ENCODE data around the gene IDS.
"Not testable (repeated sequence)": the region's sequence is repeated elsewhere in the genome, so short reads cannot be mapped to it uniquely, and the experiment has no call there.

Gene IDS

DNA sequence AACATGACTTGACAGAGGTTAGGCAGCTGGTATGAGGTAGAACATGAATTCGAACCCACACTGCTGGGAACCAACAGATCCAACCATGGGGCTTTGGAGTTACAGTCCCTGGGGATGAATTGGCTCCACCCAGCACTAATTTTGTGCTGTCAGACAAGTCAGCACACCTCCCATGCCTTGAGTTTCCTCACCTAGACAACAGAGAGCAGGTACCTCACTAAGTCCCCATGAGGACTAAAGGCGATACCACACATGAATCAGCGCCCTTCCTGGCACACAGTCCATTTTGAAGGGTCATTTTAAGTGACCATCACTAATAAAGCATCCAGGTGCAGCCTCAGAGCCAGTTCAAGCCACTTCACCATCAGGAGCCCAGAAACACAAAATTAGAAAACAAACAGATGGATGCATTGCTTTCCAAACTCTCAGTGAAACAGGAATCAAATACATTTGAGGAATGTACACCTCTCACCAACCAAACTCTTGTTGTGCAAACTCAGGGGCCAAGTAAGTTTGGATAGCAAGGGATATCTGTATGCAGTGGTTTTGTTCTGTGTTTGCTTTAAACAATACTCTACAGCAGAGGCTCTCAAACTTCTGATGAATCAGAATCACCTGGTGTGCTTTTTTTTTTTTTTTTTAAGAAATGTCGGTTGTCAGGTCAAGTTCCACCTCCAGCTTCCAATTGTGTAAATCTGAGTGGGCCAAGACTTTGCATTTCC, 10.1 kb downstream of the IDS start:
- no peaks in the 10 kb centered on the region for H3K9me3 ChIP-seq (replicated peaks; ENCODE audit: low read length)
- H3K4me2 ChIP-seq (ENCODE audit: low read length) = no peak overlapping the region
- H3K4me3 ChIP-seq (ENCODE audit: low read length) = no peak overlapping the region
- no peaks in the 10 kb centered on the region for H3K27me3 ChIP-seq (ENCODE audit: control insufficient read depth, insufficient read depth, low read length)
- H3K9ac ChIP-seq (ENCODE audit: low read depth, low read length) = no peak overlapping the region
- H3K4me1 ChIP-seq (ENCODE audit: control insufficient read depth, insufficient read depth, low read length) = peaks cover 21% of the 10 kb centered on the region
- peaks cover 47% of the 10 kb centered on the region for H3K36me3 ChIP-seq (ENCODE audit: insufficient read depth, low read length)

DNA sequence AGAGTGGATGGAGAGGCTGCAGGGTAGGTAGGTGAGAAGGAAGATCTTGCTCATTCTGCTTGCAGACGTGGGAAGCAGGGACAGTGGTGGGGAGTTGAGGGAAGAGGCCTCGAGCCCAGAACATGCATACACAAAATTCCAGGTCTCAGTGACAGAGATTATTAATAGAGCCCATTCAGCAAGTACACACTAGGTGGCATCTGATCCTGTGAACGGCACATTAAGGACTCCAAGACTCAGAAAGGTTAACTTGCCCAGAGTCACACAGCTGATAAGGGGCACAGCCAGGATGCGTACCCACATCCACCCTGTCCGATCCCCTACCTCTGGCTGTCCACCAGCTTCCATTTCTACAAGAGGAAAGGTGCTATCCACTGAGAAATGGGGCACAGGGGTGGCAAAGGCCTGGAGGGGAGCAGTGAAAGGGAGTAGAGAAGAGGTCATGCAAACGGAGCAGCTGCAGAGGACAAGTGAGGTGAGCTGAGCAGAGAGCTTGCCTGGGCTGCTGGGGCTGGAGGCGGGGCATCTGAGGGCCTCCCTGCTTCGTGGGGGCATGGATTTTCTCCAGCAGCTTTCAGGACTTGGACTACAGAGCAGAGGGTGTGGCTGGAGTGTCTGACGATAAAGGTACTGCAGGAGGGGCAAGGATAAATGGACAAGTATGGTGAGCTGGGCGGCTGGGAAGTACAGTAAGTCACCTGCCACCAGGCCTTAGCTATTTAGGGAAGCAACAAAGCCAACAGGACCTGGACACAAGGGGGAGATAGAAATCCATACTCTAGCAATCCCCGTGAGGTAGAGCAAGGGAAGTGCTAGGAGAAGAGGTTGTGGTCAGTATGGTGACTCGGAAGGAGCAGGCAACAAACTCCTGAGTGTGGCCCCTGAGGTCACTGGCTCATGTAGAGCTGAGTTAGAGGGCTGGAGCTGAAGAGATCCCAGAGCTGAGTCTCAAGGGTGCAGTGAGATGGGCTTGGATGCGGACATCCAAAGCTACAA, 11.2 kb downstream of the IDS start:
- Histone ChIP-seq H3K9me3 (replicated peaks; ENCODE audit: low read length) (no peaks in the 10 kb centered on the region), H3K36me3 (ENCODE audit: insufficient read depth, low read length) (peaks cover 46% of the 10 kb centered on the region), H3K4me2 (ENCODE audit: low read length) (no peak overlapping the region), H3K9ac (ENCODE audit: low read depth, low read length) (no peak overlapping the region), H3K4me1 (ENCODE audit: control insufficient read depth, insufficient read depth, low read length) (peaks cover 21% of the 10 kb centered on the region), H3K4me3 (ENCODE audit: low read length) (no peak overlapping the region), H3K27me3 (ENCODE audit: control insufficient read depth, insufficient read depth, low read length) (no peaks in the 10 kb centered on the region)

DNA sequence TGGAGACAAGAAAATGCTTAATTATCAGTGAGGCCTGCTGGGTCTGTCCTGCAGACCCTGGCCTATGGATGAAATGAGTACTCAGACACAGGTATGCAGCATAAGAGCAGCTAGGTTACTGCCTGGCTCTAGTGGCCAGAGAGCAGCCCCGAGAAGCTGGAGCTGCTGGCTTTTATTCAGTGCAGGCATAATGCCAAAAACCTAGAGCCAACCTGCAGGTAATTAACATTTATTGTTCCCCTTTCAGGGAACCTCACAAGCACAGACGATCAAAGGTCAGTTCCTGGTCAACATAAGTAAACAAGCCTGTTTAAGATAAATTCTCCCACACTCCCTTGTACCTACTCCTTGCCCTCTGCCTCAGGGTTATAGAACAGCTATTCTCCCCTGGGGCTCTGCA, 13.3 kb downstream of the IDS start:
- H3K9me3 ChIP-seq (replicated peaks; ENCODE audit: low read length) = no peaks in the 10 kb centered on the region
- H3K4me2 ChIP-seq (ENCODE audit: low read length) = no peak overlapping the region
- H3K27me3 ChIP-seq (ENCODE audit: control insufficient read depth, insufficient read depth, low read length) = no peaks in the 10 kb centered on the region
- no peak overlapping the region for H3K4me3 ChIP-seq (ENCODE audit: low read length)
- no peak overlapping the region for H3K9ac ChIP-seq (ENCODE audit: low read depth, low read length)
- H3K4me1 ChIP-seq (ENCODE audit: control insufficient read depth, insufficient read depth, low read length) = peaks cover 13% of the 10 kb centered on the region
- H3K36me3 ChIP-seq (ENCODE audit: insufficient read depth, low read length) = peaks cover 44% of the 10 kb centered on the region

DNA sequence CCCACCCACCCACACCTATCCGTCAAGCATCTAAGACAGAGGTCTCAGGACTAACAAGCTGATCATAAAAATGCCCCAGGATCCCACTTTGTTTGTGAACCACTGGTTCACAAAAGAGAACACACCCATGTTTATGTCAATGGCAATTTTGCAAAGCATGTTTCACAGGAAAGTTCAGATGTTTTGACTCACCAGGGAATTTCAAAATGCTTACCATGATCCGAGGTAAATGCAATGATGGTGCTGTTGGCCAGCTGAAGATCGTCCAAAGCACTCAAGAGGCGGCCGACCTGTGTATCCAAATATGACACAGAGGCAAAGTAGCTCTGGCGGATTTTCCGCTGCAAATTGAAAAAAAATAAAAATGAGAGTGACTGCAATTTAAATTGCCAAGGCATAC, 15.0 kb downstream of the IDS start:
- Histone ChIP-seq H3K36me3 (ENCODE audit: insufficient read depth, low read length) (peaks cover 49% of the 10 kb centered on the region), H3K27me3 (ENCODE audit: control insufficient read depth, insufficient read depth, low read length) (no peaks in the 10 kb centered on the region), H3K4me3 (ENCODE audit: low read length) (no peak overlapping the region), H3K9ac (ENCODE audit: low read depth, low read length) (no peak overlapping the region), H3K4me1 (ENCODE audit: control insufficient read depth, insufficient read depth, low read length) (peaks cover 6% of the 10 kb centered on the region), H3K4me2 (ENCODE audit: low read length) (no peak overlapping the region), H3K9me3 (replicated peaks; ENCODE audit: low read length) (no peaks in the 10 kb centered on the region)

DNA sequence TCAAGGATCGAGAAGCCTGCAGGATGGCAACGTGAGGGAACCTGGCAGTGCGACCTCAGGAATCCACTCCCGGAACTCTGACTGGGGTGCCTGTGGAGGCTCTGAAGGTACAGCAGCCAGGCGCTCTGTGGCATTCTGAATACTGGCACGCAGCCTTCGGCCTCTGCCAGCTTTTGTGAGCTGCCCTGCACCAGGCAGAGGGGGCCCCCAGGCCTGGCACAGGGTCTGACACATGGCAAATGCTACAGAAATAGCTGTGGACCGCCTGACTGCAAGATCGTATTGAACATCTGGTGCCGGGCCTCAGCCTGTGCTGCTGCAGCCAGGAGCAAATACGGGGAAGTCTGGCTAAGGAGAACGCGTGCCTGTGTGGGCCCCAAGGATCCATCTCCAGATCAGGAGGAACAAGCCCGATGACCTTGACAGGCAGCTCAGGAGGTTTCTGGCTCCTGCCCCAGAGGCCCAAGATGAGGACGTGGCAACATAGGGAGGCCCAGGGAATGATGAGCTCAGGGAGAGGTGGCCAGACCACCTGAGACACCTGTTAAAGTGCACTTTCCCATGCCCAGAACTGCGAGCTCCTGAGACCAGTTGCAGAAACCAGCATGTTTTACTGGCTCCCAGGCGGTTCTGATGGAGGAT, 16.6 kb downstream of the IDS start:
- H3K4me3 ChIP-seq (ENCODE audit: low read length); H3K9me3 ChIP-seq (replicated peaks; ENCODE audit: low read length); H3K4me2 ChIP-seq (ENCODE audit: low read length); H3K4me1 ChIP-seq (ENCODE audit: control insufficient read depth, insufficient read depth, low read length); H3K9ac ChIP-seq (ENCODE audit: low read depth, low read length); H3K27me3 ChIP-seq (ENCODE audit: control insufficient read depth, insufficient read depth, low read length): not testable (repeated sequence)
- peaks cover 39% of the 10 kb centered on the region for H3K36me3 ChIP-seq (ENCODE audit: insufficient read depth, low read length)

DNA sequence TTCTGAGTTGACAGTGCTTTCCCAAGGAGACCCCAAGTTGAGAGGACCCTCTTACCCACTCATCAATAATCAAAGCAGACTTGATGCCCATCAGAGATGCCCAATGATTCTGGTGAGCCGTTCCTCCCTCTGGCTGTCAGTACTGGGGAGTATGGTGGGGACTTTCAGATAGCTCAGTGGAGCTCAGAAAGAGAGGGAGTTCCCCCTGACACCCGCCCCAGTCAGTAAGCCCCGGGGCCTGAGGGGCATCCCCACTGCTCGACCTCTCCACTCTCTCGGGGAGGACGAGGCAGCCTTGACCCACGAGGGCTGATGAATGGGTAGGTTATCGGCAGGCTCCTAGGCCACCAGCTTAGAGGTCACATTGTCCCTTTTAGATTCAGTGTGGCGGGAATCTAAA, 17.1 kb downstream of the IDS start:
- not testable (repeated sequence) for H3K27me3 ChIP-seq (ENCODE audit: control insufficient read depth, insufficient read depth, low read length); H3K4me3 ChIP-seq (ENCODE audit: low read length); H3K4me2 ChIP-seq (ENCODE audit: low read length); H3K9ac ChIP-seq (ENCODE audit: low read depth, low read length); H3K9me3 ChIP-seq (replicated peaks; ENCODE audit: low read length); H3K4me1 ChIP-seq (ENCODE audit: control insufficient read depth, insufficient read depth, low read length)
- H3K36me3 ChIP-seq (ENCODE audit: insufficient read depth, low read length) = peaks cover 39% of the 10 kb centered on the region

DNA sequence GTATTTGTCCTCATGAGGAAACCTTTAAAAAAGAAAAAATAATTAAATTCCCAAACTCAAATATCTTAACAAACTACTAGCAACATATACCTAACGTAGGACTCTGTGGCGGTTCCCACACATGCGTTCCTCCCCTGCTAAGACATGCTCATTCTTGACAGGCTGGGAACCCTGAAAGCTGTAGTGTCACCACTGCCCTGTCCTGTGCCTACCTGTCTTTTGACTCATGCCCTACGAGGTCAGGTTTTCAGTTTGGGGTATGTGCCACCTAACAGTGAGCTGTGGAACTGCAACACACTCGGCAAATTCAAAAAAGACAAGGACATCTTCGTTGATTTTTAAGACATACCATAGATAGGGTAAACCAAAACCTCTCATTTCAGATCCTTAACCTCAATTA, 17.8 kb downstream of the IDS start:
- peaks cover 34% of the 10 kb centered on the region for H3K36me3 ChIP-seq (ENCODE audit: insufficient read depth, low read length)
- H3K9ac ChIP-seq (ENCODE audit: low read depth, low read length) = no peak overlapping the region
- H3K4me1 ChIP-seq (ENCODE audit: control insufficient read depth, insufficient read depth, low read length) = no peaks in the 10 kb centered on the region
- no peaks in the 10 kb centered on the region for H3K27me3 ChIP-seq (ENCODE audit: control insufficient read depth, insufficient read depth, low read length)
- no peaks in the 10 kb centered on the region for H3K9me3 ChIP-seq (replicated peaks; ENCODE audit: low read length)
- no peak overlapping the region for H3K4me2 ChIP-seq (ENCODE audit: low read length)
- H3K4me3 ChIP-seq (ENCODE audit: low read length) = no peak overlapping the region

DNA sequence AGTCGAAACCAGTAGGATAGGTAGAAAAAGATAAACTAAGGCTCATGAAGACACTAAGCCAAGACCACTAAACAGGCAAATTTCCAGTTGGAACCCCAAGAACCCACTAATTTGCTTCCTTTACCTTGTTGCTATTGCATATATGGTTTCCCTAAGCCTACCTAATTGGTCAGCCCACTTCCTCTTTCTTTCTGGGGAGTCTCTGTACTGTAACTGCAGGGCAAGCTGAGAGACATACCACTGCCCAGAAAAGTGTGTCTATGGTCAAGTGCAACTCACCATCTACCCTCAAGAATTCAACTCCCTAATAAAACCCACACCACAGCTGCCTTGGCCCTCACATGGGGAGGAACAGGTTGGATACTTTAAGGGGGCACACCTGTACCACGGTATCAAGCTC, 28.6 kb downstream of the IDS start:
- no peaks in the 10 kb centered on the region for H3K27me3 ChIP-seq (ENCODE audit: control insufficient read depth, insufficient read depth, low read length)
- H3K9me3 ChIP-seq (replicated peaks; ENCODE audit: low read length) = no peaks in the 10 kb centered on the region
- peaks cover 7% of the 10 kb centered on the region for H3K36me3 ChIP-seq (ENCODE audit: insufficient read depth, low read length)
- H3K4me2 ChIP-seq (ENCODE audit: low read length) = no peak overlapping the region
- no peak overlapping the region for H3K4me3 ChIP-seq (ENCODE audit: low read length)
- no peak overlapping the region for H3K9ac ChIP-seq (ENCODE audit: low read depth, low read length)
- H3K4me1 ChIP-seq (ENCODE audit: control insufficient read depth, insufficient read depth, low read length) = no peaks in the 10 kb centered on the region

DNA sequence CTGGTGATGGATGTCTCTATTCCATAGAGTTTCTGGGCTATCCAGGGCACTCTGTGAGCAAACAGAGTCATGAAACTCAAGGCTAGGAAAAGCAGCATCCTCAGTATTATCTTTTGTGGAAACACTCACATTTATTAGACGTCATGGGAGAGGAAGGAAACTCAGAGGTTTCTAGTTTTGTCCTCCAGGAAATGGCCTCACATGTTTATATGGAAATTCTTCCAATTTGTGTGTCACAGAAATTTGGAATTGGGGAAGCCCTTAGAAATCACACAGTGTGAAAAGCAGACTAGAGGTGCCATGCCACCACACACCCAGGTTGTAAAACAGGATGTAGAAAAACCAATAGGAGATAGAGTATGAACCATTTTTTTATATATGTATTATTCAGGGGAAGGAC, 31.1 kb downstream of the IDS start:
- H3K4me2 ChIP-seq (ENCODE audit: low read length) = no peak overlapping the region
- no peaks in the 10 kb centered on the region for H3K9me3 ChIP-seq (replicated peaks; ENCODE audit: low read length)
- H3K36me3 ChIP-seq (ENCODE audit: insufficient read depth, low read length) = peaks cover 7% of the 10 kb centered on the region
- H3K9ac ChIP-seq (ENCODE audit: low read depth, low read length) = no peak overlapping the region
- H3K27me3 ChIP-seq (ENCODE audit: control insufficient read depth, insufficient read depth, low read length) = no peaks in the 10 kb centered on the region
- no peaks in the 10 kb centered on the region for H3K4me1 ChIP-seq (ENCODE audit: control insufficient read depth, insufficient read depth, low read length)
- no peak overlapping the region for H3K4me3 ChIP-seq (ENCODE audit: low read length)

DNA sequence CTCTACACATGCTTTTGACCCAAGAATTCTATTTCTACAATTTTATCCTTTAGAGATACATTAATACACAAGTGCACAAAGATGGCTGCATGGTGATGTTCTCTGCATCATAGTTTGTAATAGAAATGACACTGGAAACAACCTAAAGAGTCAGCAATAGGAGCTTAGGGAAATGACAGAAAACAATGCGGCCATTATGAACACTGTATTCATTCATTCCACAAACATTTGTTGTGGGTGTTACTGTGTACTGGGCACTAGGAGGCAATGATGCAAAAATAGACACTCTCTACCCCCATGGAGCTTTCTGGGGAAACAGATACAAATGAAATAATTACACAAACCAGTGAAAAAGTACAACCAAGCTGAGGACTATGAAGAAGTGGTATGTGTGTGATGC, 32.0 kb downstream of the IDS start:
- no peaks in the 10 kb centered on the region for H3K4me1 ChIP-seq (ENCODE audit: control insufficient read depth, insufficient read depth, low read length)
- no peaks in the 10 kb centered on the region for H3K27me3 ChIP-seq (ENCODE audit: control insufficient read depth, insufficient read depth, low read length)
- no peak overlapping the region for H3K4me2 ChIP-seq (ENCODE audit: low read length)
- H3K4me3 ChIP-seq (ENCODE audit: low read length) = no peak overlapping the region
- no peak overlapping the region for H3K9ac ChIP-seq (ENCODE audit: low read depth, low read length)
- H3K36me3 ChIP-seq (ENCODE audit: insufficient read depth, low read length) = peaks cover 2% of the 10 kb centered on the region
- H3K9me3 ChIP-seq (replicated peaks; ENCODE audit: low read length) = no peaks in the 10 kb centered on the region

DNA sequence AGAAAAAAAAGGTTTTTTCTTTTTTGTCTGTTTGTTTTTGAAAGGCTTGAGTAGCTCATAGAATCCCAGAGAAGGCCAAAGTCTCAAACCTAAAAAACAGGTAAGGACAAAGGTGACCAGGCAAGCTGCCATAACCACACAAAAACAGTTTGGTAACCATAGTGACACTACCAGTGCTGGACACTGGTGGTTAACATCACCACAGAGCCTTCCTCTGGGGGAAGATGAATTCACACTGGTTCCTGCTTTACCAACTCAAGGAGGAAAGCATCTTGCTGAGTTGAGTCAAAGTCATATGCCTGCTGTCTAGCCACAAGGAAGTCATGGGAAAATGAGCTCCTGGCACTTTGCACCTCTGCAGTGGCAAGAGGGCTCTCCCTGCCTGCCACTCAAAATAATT, 32.5 kb downstream of the IDS start:
- Histone ChIP-seq H3K4me2 (ENCODE audit: low read length) (no peak overlapping the region), H3K9ac (ENCODE audit: low read depth, low read length) (no peak overlapping the region), H3K4me1 (ENCODE audit: control insufficient read depth, insufficient read depth, low read length) (no peaks in the 10 kb centered on the region), H3K27me3 (ENCODE audit: control insufficient read depth, insufficient read depth, low read length) (no peaks in the 10 kb centered on the region), H3K4me3 (ENCODE audit: low read length) (no peak overlapping the region), H3K9me3 (replicated peaks; ENCODE audit: low read length) (no peaks in the 10 kb centered on the region), H3K36me3 (ENCODE audit: insufficient read depth, low read length) (no peaks in the 10 kb centered on the region)
